Type B pancreatic cell (in vitro differentiated cells): Measurements from ENCODE around the gene CPSF6. TPM values are rescaled to one million over a fixed set of nuclear protein-coding genes. Genes with fewer than 3 reads are reported as not detected.
"Not testable (repeated sequence)": the region's sequence is repeated elsewhere in the genome, so short reads cannot be mapped to it uniquely, and the experiment has no call there.

Experiments used
- DNase-seq: peaks from one replicate; pipeline ENCODE4 v3.0.0; 2021; ENCODE audit warnings: mixed read lengths; ENCODE audit not compliant: unreplicated experiment; ENCODE audit errors: extremely low spot score
- H3K27ac Mint-ChIP-seq: 2 replicates; pipeline ENCODE4 v1.8.0; 2021; ENCODE audit warnings: mild to moderate bottlenecking, mixed read lengths
- H3K27me3 Mint-ChIP-seq: 2 replicates; pipeline ENCODE4 v1.8.0; 2021; ENCODE audit warnings: mixed read lengths
- H3K36me3 Mint-ChIP-seq: 2 replicates; pipeline ENCODE4 v1.8.0; 2021; ENCODE audit warnings: mixed read lengths
- H3K4me1 Mint-ChIP-seq: one replicate; pipeline ENCODE4 v1.8.0; 2021; ENCODE audit warnings: mixed read lengths; ENCODE audit not compliant: unreplicated experiment
- H3K4me3 Mint-ChIP-seq: 2 replicates; pipeline ENCODE4 v1.8.0; 2021; ENCODE audit warnings: mild to moderate bottlenecking, mixed read lengths
- H3K9me3 Mint-ChIP-seq: 2 replicates; pipeline ENCODE4 v1.8.0; 2021; ENCODE audit warnings: mixed read lengths
- total RNA-seq: library from RNA; stranded (reverse); gene quantifications from 2 replicates; pipeline ENCODE4 v1.2.1, GENCODE V29; 2021; ENCODE audit warnings: low replicate concordance
- TF ChIP-seq, protein P1 (sequence below): fragments of 200-600 bp; sonication (generic); conservative IDR thresholded peaks from 2 replicates; pipeline ENCODE4 v1.5.0; 2021; ENCODE audit warnings: antibody characterized with exemption, mild to moderate bottlenecking

CPSF6 gene
- total RNA-seq, 1 donor from 2014 or later, result 128 TPM

GRCh38 chr12:69254046-69254445 lies 14.7 kb downstream of the CPSF6 start:
- Mint-ChIP-seq H3K9me3 (no peaks in the 10 kb centered on the region), H3K4me3 (no peak overlapping the region), H3K27ac (no peak overlapping the region), H3K27me3 (no peaks in the 10 kb centered on the region), H3K36me3 (peaks cover 37% of the 10 kb centered on the region), H3K4me1 (peaks cover 7% of the 10 kb centered on the region)
- TF ChIP-seq, protein P1, sequence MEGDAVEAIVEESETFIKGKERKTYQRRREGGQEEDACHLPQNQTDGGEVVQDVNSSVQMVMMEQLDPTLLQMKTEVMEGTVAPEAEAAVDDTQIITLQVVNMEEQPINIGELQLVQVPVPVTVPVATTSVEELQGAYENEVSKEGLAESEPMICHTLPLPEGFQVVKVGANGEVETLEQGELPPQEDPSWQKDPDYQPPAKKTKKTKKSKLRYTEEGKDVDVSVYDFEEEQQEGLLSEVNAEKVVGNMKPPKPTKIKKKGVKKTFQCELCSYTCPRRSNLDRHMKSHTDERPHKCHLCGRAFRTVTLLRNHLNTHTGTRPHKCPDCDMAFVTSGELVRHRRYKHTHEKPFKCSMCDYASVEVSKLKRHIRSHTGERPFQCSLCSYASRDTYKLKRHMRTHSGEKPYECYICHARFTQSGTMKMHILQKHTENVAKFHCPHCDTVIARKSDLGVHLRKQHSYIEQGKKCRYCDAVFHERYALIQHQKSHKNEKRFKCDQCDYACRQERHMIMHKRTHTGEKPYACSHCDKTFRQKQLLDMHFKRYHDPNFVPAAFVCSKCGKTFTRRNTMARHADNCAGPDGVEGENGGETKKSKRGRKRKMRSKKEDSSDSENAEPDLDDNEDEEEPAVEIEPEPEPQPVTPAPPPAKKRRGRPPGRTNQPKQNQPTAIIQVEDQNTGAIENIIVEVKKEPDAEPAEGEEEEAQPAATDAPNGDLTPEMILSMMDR, result peak; percentile 82
- DNase-seq, result no peak

DNA sequence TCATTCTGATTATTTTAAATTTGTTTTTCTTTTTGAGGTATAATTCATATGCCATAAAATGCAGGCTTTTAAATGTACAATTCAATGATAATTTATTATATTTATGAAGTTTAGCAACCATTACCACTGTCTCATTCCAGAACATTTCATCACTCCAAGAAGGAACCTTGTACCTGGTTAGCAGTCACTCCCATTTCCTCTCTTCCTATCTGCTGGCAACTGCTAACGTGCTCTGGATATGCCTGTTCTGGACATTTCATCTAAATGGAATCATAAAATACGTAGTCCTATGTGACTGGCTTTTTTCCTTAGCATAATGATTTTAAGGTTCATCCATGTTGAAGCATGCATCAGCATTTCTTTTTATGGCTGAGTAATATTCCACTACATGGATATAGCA lies 15.5 kb downstream of the CPSF6 start:
- peaks cover 34% of the 10 kb centered on the region for H3K36me3 Mint-ChIP-seq
- no peak overlapping the region for H3K4me3 Mint-ChIP-seq
- H3K27ac Mint-ChIP-seq, result no peak overlapping the region
- TF ChIP-seq, protein P1, result no peak
- H3K9me3 Mint-ChIP-seq, result no peaks in the 10 kb centered on the region
- no peaks in the 10 kb centered on the region for H3K27me3 Mint-ChIP-seq
- H3K4me1 Mint-ChIP-seq, result peaks cover 7% of the 10 kb centered on the region
- no peak for DNase-seq

DNA sequence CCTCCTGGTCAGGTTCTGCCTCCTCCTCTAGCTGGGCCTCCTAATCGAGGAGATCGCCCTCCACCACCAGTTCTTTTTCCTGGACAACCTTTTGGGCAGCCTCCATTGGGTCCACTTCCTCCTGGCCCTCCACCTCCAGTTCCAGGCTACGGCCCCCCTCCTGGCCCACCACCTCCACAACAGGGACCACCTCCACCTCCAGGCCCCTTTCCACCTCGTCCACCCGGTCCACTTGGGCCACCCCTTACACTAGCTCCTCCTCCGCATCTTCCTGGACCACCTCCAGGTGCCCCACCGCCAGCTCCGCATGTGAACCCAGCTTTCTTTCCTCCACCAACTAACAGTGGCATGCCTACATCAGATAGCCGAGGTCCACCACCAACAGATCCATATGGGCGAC lies 19.3 kb downstream of the CPSF6 start:
- no peaks in the 10 kb centered on the region for H3K4me1 Mint-ChIP-seq
- peaks cover 60% of the 10 kb centered on the region for H3K36me3 Mint-ChIP-seq
- peak overlapping the region; percentile 51 for H3K27ac Mint-ChIP-seq
- TF ChIP-seq, protein P1, result no peak
- no peaks in the 10 kb centered on the region for H3K9me3 Mint-ChIP-seq
- no peak for DNase-seq
- no peak overlapping the region for H3K4me3 Mint-ChIP-seq
- no peaks in the 10 kb centered on the region for H3K27me3 Mint-ChIP-seq

GRCh38 chr12:69262264-69262974 lies 23.1 kb downstream of the CPSF6 start:
- H3K4me1 Mint-ChIP-seq, result peaks cover 4% of the 10 kb centered on the region
- H3K4me3 Mint-ChIP-seq, result no peak overlapping the region
- peaks cover 55% of the 10 kb centered on the region for H3K36me3 Mint-ChIP-seq
- TF ChIP-seq, protein P1, result no peak
- H3K9me3 Mint-ChIP-seq, result no peaks in the 10 kb centered on the region
- no peak overlapping the region for H3K27ac Mint-ChIP-seq
- no peaks in the 10 kb centered on the region for H3K27me3 Mint-ChIP-seq
- DNase-seq, result no peak

- H3K36me3 Mint-ChIP-seq, result peaks cover 36% of the 10 kb centered on the region
- no peaks in the 10 kb centered on the region for H3K9me3 Mint-ChIP-seq
Observed at GRCh38 chr12:69265205-69265604, 25.8 kb downstream of the CPSF6 start.

DNA sequence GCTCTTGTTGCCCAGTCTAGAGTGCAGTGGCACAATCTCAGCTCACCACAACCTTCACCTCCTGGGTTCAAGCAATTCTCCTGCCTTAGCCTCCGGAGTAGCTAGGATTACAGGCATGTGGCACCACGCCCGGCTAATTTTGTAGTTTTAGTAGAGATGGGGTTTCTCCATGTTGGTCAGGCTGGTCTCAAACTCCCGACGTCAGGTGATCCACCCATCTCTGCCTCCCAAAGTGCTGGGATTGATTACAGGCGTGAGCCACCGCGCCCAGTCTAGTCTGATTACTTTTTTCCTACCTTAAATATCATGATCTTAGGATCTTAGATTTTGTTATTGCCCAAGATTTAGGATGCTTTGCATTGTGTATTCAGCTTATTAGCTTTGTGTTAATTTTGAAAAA lies 26.3 kb downstream of the CPSF6 start:
- H3K27ac Mint-ChIP-seq, H3K9me3 Mint-ChIP-seq, H3K4me3 Mint-ChIP-seq, DNase-seq, H3K4me1 Mint-ChIP-seq, H3K27me3 Mint-ChIP-seq: not testable (repeated sequence)
- H3K36me3 Mint-ChIP-seq, result peaks cover 32% of the 10 kb centered on the region

More at GRCh38 chr12:69265205-69265604, 25.8 kb downstream of the CPSF6 start:
- Mint-ChIP-seq H3K4me1 (peaks cover 4% of the 10 kb centered on the region), H3K4me3 (no peak overlapping the region), H3K27me3 (no peaks in the 10 kb centered on the region), H3K27ac (no peak overlapping the region)
- TF ChIP-seq, protein P1, result no peak
- no peak for DNase-seq
